NCI-H69 (cell line): ENCODE measurements around the gene PRKG1.
A peak's percentile ranks its signal among the peaks of the same experiment; 100 is the strongest.

Source experiments
- DNase-seq: peaks from one replicate; lab custom pipeline; 2025; lab: John Stamatoyannopoulos, UW

The PRKG1 gene

GRCh38 chr10:52059089-52059488 lies 984.8 kb downstream of the PRKG1 start:
- DNase-seq: no peak

DNA sequence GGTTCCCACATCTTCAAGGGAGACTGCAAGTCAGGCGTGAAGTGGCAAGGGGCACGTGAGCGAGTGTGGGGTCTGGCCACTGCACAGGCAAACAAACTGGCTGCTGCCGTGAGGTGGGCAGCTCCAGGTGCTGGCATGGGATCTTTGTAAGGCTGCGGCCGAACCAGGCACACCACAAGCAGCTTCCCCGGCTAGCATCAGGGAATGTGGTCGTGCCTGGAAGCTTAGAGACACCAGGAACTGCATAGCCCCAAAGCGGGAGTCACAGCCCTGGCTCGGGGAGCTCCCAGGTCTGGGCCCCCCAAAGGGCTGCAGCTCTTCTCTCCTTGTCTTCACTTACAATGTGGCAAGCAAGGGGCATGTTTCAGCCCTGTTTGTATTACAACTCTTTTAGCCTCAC lies 988.9 kb downstream of the PRKG1 start:
- DNase-seq: no peak

- no peak for DNase-seq
Measured at GRCh38 chr10:52064084-52064845, 990.0 kb downstream of the PRKG1 start.

DNA sequence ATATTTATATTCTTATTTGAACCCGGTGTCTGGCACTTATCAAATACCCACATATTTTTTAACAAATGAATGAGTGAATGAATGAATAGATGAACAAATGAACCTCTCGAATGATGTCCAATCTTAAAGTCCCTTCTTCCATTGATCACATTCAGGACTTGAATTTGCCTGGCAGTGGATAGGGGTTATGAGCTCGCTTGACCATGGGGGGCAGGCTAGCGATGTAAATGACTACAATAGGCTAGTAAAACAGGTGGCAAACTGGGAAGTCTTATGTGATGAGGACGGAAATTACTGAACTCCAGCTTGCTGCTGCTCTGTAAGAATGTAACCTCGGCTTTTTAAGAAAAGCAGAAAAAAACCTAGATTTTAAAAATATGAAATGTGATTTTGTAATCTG lies 992.1 kb downstream of the PRKG1 start:
- DNase-seq: peak; percentile 19

- DNase-seq: no peak
Measured at GRCh38 chr10:52068485-52068884, 994.2 kb downstream of the PRKG1 start.

DNA sequence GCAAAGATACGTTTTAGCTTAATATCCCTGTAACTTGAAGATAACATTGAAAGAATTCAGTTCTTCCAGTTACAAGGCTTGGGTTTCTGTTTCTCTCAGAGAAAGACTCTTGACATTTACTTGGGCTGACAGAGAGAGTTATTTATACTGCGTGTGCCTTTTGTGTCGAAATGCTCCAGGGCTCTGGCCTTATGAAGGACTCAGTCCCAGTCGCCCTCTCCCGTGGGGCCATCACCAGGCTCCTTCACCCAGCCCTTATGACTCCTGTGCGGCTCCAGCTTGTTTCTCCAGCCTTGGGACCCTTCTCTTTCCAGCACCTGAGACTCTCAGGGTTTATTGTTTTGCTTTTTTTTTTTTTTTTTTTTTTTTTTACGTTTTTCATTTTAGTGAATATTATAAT lies 997.5 kb downstream of the PRKG1 start:
- DNase-seq: no peak

DNA sequence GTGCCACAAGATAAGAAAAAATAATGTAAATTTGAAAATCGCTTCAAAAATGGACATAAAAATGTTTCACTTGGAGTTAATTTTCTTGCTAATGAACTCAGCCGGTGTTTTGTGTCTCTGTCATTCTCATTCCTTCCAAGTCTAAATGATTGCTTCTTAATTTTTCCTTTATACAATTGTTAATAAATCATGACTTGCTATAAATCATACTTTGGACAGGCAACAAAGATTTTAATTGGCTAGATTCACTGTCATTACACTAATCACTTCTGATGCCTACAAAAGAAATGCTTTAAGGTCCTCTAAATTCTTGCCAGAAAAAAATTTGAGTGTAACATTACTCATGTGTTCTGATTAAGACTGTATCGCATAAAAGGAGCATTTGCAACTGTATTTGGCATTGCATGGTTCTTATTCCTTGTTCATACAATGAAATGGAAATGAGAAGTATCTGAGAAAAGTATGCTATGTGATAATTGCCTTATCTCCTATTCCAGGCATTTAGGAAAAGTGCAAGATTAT lies 1000.3 kb downstream of the PRKG1 start:
- no peak for DNase-seq

DNA sequence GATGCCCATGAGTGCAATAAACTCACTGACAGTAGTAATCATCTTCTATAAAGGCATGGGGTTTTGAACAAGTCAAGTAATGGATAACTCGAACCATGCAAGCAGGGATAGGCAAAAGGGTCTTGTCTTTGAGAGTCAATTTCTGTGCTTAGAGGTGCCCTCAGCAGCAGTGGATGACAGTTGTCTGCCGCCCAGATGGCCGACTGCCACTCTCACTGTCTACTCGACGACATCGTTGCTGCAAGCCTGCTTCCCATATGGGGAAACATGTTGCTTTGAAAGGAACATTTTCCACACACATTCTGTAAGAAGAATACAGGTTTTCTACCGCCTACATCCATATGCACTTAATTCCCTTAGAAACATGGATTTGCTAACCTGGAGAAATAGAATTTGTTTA lies 1003.5 kb downstream of the PRKG1 start:
- DNase-seq: peak; percentile 10

GRCh38 chr10:52078397-52078937 lies 1004.2 kb downstream of the PRKG1 start:
- peak; percentile 69 for DNase-seq

- DNase-seq: no peak
Measured at GRCh38 chr10:52082307-52082706, 1008.0 kb downstream of the PRKG1 start.

- no peak for DNase-seq
Measured at GRCh38 chr10:52083422-52083821, 1009.1 kb downstream of the PRKG1 start.

- DNase-seq: peak; percentile 48
Measured at GRCh38 chr10:52092390-52092789, 1018.1 kb downstream of the PRKG1 start.

GRCh38 chr10:52098130-52098529 lies 1023.8 kb downstream of the PRKG1 start:
- DNase-seq: peak; percentile 67

DNA sequence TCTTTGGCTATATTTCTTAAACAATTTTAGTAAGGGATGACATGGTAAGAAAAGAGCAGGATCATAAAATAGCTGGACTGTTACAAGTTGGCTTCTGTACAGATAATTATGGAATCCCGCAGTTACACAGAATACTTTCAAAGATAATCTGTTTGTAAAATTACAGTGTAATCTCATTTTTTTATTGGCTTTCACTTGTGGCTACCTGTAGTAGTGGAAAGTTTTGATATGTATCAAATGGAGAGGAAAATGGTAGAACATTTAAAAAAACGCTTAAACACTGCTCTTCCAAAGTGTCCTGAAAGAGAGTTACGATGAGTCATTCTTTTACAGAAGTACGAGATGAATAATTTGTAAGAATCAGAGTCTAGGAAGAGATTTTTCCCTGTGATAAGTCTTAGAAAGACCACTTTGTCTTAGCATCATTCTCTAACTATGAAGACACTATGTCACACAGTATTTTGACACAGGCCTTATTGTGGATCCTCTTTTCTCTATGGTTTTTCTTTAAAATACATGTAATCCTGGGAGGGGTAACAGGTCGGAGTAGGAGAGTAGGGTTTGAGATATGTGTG lies 1024.8 kb downstream of the PRKG1 start:
- no peak for DNase-seq

GRCh38 chr10:52100011-52100547 lies 1025.8 kb downstream of the PRKG1 start:
- peak; percentile 60 for DNase-seq

GRCh38 chr10:52105301-52105700 lies 1031.0 kb downstream of the PRKG1 start:
- no peak for DNase-seq

DNA sequence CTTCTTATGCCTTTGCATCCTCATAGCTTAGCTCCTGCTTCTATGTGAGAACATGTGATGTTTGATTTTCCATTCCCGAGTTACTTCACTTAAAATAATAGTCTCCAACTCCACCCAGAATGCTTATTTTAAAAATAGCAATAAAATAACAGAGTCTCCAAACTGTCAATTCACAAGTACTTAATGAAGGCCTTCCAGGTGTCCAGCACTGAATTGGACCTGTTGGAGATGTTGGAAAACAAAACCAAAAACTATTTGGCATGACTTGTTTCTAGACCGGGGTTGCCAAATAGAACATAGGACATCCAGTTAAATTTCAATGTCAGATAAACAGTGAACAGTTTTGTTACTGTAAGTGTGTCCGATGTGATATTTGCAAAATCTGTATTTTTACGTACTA lies 1031.7 kb downstream of the PRKG1 start:
- no peak for DNase-seq

DNA sequence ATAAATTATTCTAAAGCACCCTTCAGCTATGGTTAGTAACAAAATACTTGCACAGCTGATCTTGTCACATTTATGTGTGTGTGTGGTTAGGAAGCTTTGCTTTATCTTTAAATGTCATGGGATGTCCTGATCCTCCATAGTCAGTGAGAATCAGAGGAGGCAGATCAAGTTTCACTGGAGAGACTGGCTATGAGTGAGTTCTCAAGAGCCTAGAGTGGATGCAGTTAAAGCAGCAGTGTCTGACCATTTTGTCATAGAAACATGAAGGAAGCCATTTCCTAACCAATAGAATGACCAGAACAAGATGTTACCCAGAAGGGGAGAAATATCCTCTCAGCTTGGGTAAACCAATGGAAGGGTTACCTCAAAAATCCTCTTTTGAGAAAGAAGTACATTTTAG lies 1032.6 kb downstream of the PRKG1 start:
- DNase-seq: peak; percentile 28

GRCh38 chr10:52108236-52108635 lies 1033.9 kb downstream of the PRKG1 start:
- DNase-seq: peak; percentile 35

DNA sequence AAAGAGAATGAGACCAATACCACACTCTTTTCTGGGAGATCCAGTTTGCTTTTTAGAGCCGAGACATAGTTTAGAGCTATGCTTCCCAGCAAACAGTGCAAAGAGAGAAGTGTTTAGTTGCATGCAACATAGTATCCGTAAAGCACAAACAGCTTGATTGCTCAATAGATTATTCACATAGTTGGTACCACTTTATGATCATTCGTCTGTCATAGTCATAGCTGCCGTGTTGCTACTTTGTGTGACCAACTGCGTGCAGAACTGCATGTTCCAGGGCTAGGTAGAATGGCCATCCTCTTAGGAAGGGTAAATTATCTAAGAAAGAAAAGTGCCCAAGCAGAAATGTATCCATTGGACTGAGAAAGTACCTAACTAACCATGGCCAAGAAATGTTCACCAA lies 1036.3 kb downstream of the PRKG1 start:
- no peak for DNase-seq

DNA sequence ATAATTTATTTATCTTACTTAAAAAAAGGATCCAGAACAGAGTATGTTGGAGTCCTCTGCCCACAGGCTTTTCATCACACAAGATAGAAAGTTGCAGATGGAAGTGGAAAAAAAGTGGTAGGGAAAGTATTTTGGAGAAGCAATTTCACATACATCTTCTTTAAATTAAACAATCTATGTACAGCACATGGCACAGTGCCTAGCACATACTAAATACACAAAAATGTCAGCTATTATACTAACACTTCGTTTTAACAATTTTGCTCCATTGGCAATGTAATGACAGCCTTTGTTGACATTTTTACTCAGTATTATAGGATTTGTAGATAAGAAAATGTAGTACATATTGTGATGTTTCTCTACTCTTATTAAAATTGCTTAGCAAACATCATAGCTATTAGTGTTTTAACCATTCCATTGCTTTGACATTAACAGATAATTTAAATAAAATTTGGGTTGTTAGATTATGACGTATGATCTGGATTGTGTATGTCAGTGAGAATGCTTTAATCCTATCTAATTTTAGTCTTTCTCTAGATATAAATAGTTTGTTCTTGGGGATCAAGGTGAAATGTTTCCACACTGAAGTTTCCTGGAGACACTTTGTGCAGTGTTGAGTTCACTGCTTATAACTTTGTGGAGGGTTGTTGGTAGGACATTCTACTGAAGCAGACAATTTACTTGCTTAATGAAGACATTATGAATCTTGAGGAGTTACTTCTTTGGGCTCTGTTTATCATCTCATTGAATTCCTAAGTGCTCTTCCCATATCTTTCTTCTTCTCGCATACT lies 1037.0 kb downstream of the PRKG1 start:
- DNase-seq: no peak

GRCh38 chr10:52115823-52116222 lies 1041.5 kb downstream of the PRKG1 start:
- no peak for DNase-seq
